GM21737 (cell line): ENCODE measurements around the gene NUB1.
"Not testable (repeated sequence)": the region's sequence is repeated elsewhere in the genome, so short reads cannot be mapped to it uniquely, and the experiment has no call there.

Experiments
- ATAC-seq: cut with Tn5 transposase; IDR thresholded peaks from one replicate; pipeline ENCODE4 v1.9.1; 2021; ENCODE audit warnings: mild to moderate bottlenecking, moderate library complexity; ENCODE audit not compliant: unreplicated experiment

The NUB1 gene

GRCh38 chr7:151341357-151342101, at the start of gene NUB1:
TSS of gene NUB1 (plus strand) at chr7:151341812. CDS start at chr7:151345350, 3,538 bp downstream.
- ATAC-seq = peak; percentile 46

DNA sequence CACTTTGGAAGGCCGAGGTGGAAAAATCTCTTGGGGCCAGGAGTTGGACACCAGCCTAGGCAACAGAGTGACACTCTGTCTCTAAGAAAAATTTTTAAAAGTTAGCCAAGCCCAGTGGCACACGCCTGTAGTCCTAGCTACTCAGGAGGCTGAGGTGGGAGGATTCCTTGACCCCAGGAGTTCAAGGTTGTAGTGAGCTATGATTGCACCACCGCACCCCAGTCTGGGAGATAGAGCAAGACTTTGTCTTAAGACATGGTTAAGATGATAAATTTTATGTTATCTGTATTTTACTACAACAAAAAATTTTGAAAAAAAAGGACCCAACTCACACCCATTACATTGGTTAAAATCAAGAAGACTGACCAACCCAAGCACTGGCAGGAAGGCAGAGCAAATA, 48.8 kb upstream of the NUB1 start:
- ATAC-seq = no peak

GRCh38 chr7:151296202-151296992, 45.2 kb upstream of the NUB1 start:
- ATAC-seq = no peak

- ATAC-seq = no peak
Observed at GRCh38 chr7:151298765-151299164, 42.8 kb upstream of the NUB1 start.

DNA sequence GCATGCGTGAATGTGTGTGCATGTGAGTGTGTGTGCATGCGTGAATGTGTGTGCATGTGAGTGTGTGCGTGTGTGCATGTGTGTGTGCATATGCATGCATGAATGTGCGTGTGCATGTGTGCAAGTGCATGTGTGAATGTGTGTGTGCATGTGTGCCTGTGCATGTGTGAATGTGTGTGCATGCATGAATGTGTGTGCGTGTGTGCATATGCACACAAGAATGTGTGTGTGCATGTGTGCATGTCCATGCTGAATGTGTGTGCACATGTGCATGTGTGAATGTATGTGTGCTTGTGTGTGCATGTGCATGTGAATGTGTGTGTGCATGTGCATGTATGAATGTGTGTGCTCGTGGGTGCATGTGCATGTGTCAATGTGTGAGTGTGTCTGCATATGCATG, 42.1 kb upstream of the NUB1 start:
- no peak for ATAC-seq

DNA sequence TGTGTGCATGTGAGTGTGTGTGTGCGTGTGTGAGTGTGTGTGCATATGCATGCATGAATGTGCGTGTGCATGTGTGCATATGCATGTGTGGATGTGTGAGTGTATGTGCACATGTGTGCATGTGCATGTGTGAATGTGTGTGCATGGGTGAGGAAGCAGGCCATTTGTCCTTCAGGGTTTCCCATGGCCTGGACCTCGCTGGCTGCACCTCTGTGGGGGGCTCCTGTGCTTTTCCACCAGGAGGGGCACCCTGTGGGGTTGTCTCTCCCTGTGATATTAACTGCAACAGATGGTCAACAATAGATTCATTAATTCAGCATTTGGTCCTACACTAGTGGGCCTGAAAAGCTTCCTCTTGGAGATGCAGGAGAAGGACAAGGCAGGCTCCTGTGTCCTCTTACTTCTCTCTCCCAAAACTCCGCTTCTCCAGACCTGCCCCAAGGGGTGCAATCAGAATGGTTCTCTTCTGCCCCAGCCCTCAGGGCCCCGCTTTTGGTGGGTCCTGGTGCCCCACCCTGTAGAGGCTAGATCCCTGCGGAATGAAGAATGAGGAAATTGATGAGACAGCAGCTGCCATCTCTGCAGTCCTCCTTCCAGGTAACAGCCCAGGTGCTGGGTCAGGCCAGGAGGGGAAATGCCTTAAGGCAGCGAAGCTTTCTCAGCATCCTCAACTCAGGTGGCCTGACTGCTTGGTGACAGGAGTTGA, 41.5 kb upstream of the NUB1 start:
- no peak for ATAC-seq

- no peak for ATAC-seq
Observed at GRCh38 chr7:151301471-151302462, 39.8 kb upstream of the NUB1 start.

GRCh38 chr7:151304251-151304650, 37.4 kb upstream of the NUB1 start:
- ATAC-seq = not testable (repeated sequence)

- no peak for ATAC-seq
Observed at GRCh38 chr7:151304856-151305255, 36.8 kb upstream of the NUB1 start.

DNA sequence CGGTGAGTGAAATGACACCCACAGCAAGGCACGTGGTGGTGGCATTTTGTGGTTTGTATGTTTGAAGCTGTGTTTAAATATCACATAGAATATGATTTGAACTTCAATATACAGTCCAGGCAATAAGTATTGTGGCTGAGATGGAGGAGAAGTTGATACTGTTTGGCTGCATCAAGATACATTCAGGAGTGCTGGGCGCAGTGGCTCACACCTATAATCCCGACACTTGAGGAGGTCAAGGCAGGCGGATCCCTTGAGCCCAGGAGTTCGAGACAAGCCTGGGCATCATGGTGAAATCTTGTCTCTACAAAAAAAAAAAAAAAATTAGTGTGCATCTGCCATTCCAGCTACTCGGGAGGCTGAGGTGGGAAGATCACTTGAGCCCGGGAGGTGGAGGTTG, 35.2 kb upstream of the NUB1 start:
- ATAC-seq = no peak

DNA sequence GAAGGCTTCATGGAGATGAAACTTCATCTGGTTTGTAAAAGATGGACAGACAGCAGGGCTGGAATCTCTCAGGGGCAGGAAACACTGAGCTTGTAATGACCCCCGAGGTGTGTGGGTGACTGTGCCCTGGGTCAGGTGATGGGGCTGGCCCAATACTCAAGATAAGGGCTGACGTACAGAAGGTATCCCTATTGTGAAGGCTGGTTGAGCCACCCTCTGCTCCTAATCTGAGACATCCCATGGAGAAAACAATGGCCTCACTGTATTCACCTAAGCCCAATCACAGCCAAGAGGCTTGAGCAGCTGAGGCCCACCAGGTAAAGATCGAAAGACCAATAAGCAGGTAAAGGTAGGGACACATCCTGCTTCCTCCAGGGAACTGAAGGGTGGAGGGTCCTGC, 34.8 kb upstream of the NUB1 start:
- no peak for ATAC-seq

GRCh38 chr7:151307536-151307935, 34.1 kb upstream of the NUB1 start:
- ATAC-seq = no peak

GRCh38 chr7:151308256-151308655, 33.4 kb upstream of the NUB1 start:
- no peak for ATAC-seq

DNA sequence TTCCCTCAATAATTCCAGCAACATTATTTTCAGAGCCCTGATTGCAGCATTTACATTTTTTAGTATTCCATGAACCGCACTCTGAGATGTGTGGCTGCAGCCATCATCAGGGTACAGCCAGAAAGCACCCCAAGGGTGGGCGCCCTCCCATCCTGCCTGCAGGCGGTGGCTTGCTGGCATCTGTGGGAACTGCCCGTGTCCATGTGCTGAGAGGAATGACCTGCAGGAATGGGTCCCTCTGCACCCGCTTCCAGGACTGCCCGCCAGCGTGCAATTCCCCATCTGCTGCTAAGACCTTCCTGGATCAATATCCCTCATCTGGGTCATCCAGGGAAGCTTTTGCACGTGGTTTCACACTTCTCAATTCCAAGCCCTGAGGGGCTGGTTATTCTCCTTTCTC, 32.8 kb upstream of the NUB1 start:
- ATAC-seq = no peak

GRCh38 chr7:151309311-151309710, 32.3 kb upstream of the NUB1 start:
- no peak for ATAC-seq

DNA sequence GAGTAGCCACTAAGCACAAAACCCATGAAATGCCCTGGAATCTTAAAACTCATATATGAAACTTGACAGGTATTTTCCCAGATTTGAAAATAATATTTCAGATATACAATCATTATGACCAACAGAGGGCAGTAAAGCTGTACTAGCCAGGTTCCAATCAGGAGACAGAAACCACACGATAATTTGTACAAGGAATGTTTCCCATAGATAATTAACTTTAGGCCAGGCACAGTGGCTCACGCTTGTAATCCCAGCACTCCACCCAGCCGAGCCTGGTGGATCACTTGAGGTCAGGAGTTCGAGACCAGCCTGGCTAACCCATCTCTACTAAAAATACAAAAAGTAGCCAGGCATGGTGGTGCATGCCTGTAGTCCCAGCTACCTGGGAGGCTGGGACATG, 31.0 kb upstream of the NUB1 start:
- no peak for ATAC-seq

DNA sequence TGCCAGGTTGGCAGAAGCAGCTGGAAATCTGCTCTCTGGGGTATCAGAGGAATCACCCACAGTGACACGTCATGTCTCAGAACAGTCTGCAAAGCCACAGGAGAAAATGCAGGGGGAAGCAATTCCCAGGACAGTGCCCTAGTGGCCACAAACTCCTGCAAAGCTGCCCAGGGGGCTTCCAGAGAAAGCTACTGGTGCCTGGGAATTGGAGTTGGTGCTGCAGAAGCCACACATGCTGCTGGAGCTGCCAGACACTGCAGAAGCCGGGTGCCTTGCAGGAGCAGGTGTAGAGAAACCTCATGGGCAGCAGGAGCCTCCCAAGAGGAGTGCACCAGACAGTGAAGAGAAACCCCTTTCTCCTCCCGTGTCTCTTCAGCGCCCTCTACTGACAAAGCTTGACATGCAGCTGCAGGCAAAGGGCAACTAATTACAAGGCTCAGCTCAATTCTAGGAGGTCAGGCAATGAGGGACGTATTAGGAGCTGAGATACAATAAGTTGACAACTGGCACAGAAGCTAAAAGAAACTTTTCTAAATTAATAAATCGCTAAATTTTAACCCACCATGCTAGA, 30.2 kb upstream of the NUB1 start:
- ATAC-seq = no peak

DNA sequence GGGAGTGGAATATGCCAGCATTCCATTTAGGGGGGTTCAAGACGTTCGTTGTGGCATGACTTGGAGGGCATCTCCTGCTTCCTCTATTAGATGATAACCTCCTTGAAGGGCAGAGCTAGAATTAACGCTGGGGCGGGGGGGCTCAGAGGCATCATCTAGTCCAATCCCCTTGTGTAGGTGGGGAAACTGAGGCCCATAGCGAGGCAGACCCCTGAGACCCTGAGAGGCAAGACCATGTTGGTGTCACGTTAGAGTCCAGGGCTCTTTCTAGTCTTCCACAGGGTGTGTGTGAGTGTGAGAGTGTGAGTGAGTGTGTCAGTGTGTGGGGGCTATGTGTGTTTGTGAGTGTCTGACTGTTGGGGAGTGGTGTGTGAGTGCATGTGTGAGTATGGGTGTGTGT, 29.3 kb upstream of the NUB1 start:
- no peak for ATAC-seq

- no peak for ATAC-seq
Observed at GRCh38 chr7:151312831-151313809, 28.5 kb upstream of the NUB1 start.
